Activated effector memory CD4-positive, alpha-beta T cell treated with anti-CD3 and anti-CD28 coated beads, Interleukin-2, amount 50 U/mL, for 16 hours (primary cell): ENCODE results near the gene CD300LD.
"Not testable (repeated sequence)": the region's sequence is repeated elsewhere in the genome, so short reads cannot be mapped to it uniquely, and the experiment has no call there.

Experiments
- DNase-seq: peaks from one replicate; pipeline ENCODE4 v3.0.0-alpha.2; 2020

Gene CD300LD

DNA sequence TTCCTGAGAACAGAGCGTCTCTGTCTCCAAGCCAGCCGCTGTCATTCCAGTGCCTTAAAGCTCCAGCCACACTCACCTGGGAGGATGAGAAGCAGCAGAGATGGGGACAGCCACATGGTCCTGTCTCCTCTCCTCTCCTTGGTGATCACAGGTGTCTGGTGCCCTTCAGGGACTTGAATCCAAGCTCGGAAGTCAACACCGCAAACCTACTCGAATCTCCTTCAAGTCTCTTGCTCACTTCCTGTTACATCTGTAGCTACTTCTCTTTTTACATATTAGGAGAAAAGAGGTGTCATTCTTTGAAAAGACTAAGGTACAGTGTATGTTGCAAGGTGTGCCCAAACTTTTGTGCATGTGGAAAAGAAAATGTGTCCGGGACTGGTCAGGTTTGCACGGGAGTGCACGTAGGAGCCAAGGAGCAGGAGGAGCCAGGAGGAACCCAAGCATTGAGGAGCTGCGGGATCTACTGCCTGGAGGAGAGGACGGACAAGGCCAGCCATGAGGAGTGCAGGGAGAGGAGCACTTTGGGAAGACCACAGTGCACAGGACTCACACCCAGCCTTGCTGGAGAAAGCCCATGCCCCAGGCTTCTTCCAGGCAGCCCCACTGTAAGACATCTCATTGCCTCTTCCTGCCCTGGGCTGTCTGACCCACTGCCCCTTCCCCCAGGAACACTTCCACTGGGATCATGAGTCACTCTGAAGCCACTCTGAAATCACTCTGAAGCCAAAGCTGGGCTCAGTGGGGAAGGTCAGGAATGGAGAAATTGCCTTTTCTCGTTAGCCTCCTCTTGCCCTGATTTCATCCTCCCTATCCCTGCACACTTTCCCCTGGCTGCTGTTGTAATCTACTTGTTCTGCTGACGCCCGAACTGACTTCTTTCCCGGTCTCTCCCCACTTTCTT is at the start of gene CD300LD:
TSS of gene CD300LD (minus strand) at position 197 of the 904 bp plus-strand sequence. CDS start at position 116, 81 bp downstream.
- no peak for DNase-seq

DNA sequence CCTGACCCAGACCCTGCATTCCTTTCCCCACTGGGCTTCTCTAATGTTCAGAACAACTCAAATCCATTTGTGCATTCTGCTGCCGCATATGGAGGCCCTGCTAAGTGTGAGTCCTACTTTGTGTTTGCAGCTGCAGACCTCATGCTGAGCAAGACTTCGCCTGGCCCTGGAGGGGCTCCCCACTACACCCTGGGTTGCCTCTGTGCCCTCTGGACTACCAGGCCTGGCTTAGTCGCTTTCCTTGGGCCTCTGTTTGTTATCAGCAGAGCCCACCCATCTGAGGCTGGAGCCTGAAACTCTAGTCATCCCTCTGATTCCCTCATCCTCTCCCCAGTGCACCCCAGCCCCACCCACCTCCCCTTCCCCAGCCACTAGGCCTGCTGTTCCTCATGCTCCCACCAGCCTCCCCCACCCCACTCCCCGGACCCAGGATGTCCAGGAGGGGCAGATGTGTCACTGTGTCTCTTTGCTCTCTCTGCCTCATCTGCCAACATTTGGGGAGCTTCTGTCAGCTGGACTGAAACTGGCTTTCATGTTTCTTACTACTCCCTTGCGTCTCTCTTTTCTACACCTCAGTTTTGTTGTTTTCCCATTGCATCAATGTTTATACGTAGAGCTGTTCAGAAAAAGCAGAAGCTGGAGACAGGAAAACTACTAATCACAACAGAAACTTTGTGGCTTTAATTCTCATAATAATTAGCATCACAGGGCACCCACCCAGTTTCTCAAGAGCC is 49.3 kb upstream of the CD300LD start:
- DNase-seq: no peak

DNA sequence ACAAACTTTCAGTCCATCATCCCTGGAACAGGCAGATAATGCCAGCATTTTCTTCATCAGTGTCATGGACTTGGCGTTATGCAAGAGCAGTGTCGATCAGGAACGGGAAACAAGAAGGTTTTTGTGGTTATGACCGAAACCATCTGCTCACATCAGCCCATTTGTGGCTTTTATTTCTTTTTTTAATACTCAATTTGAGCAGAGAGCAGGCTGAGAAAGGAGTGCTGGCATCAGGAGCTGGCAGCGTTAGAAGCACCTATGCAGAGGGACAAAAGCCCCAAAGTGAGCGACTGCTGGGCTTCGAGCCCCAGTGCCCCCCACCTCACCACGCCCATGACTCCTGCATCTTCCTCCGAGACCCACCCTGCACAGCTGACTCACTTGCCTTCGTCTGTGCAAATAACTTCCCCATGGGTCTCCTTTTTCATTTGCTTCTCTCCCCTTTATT is 47.6 kb upstream of the CD300LD start:
- DNase-seq: no peak

DNA sequence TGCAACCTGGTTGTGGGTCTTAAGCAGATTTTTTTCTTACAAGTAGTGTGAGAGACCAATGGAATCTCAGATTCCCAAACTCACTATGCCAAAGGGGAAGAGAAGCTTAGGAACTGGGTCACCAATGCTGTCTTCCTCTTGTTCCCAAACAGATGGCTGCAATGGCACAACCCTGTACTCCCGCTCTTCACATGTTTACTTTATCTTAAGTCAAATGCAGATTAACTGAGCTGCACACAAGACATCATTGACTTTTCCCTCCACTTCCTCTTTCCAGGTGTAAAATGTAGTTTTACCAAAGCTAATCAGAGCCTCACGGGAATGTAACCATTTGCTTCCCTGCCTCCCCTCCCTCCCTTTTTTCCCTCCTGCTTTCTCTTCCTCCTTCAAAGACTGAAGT is 45.8 kb upstream of the CD300LD start:
- DNase-seq: no peak

DNA sequence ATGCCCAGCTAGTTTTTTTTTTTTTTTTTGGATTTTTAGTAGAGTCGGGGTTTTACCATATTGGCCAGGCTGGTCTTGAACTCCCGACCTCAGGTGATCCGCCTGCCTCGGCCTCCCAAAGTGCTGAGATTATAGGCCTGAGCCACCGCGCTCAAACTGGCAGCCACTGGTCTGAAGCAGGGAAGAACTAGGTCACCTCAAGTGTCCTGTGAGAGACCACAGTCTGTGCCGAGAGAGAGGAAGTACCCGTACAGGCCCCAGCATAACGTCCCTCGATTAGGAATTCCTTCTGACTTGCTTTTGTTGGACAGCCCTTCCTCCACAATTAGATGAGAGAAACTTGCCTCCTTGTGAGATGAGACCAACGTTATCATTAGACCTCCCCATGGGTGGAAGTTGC is 45.2 kb upstream of the CD300LD start:
- DNase-seq: no peak

DNA sequence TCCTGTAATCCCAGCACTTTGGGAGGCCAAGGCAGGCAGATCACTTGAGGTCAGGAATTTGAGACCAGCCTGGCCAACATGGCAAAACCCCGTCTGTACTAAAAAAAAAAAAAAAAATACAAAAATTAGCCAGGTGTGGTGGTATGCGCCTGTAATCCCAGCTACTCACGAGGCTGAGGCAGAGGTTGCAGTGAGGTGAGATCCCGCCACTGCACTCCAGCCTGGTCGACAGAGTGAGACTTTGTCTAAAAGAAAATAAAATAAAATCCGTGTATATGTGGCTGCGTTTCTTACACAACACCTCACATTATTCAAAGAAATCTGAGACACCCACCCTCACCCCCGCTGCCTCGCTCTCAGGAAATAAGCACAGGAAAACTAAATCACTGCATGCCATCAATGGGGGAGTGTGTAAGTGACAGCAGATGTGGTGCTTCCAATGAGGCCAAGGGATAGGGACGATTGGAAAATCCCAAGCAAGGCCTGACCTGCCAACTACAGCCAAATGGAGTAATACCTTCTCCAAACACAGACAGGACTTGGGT is 44.5 kb upstream of the CD300LD start:
- not testable (repeated sequence) for DNase-seq

DNA sequence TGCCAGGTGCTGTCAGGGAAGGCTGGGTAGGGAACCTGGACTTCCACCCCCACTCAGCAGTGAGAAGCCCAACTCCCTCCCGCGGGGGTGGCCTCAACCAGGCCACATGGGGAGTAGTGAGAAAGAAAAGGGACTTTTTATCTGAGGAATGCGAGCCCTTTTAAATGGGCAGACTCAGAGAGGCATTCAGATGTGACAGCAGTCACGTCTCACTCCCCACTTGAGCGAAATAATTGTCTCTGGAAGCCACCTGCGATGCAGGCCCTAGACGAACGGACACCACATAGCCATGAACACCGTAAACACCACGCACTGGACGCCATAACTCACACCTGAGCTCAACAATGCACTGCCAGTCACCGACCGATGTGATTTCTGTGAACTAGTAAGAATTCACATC is 43.3 kb upstream of the CD300LD start:
- no peak for DNase-seq

DNA sequence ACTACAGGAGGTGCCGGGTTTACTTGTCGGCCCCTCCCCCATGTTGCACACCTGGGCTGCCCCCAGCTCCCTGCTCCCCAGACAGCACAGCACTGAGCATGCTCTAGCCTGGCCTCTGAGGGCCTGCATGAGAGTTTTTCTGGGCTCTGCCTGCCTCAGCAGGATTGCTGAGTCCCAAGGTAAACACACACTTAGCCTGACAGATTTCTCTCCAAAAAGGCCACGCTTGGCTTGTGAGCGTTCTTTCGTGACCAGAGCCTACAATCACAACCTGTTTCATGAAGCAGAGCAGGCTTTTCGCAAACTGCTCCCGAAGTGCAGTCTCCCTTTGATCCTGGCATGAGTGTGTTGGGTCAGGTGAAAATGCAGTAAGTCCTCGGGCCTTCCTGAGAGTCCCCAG is 41.2 kb upstream of the CD300LD start:
- no peak for DNase-seq

DNA sequence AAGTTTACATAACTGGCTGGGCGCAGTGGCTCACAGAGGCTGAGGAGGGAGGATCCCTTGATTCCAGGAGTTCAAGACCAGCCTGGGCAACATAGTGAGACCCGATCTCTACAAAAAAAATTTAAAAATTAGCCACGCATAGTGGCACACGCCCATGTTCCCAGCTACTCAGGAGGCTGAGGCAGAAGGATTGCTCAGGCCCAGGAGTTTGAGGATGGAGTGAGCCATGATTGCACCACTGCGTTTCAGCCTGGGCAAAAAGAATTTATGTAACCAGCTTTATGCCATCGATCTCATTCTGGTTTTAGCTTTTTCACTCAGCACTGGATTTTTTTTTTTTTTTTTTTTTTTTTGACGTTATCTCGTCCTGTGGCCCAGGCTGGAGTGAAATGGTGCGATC is 40.5 kb upstream of the CD300LD start:
- DNase-seq: no peak

DNA sequence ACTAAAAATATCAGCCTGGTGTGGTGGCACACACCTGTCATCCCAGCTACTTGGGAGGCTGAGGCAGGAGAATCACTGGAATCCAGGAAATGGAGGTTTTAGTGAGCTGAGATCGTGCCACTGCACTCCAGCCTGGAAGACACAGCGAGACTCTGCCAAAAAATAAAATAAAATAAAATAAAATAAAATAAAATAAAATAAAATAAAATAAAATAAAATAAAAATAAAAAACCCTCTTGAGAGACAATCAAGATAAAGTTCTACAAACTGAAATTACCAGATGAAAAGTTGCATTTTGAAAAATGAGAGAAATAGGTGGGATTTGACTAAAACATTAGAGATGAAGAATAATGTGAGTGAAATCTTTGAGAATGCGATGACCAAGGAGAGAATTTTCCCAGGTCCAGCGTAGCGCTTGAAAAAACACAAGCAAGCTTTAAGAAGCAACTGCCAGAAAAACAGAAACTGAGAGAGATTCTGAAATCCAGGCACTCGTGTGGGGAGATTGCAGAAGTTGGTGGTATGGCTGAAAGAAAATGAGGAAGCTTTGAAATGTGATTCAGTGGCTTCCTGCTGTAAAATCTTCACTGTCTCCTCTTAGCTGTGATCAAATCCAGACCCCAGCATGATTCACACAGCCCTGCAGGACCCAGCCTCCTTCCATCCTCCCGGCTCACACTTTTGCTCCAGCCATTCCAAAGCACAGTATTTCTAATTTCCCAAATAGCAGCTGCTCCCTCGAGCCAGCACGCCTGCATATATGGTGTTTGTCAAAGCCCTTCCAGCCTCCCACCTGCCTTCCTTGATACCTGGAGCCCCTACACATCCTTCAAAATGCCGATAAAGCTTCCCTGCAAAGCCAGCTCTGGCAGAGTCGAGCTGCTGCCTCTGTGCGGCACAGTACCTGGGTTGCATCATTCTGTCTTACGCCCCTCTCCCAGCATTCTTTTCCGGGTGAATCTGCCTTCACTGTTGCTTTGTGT is 39.7 kb upstream of the CD300LD start:
- DNase-seq: no peak

DNA sequence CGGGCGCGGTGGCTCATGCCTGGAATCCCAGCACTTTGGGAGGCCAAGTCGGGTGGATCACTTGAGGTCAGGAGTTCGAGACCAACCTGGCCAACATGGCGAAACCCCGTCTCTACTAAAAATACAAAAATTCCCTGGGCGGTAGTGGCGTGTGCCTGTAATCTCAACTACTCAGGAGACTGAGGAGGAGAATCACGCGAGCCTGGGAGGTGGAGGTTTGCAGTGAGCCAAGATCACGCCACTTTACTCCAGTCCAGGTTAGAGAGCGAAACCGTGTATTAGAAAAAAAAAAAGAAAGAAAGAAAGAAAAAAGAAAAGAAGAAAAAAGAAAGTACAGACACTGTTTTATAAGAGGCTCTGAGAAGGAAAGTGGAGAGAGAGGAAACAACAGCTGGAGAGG is 38.2 kb upstream of the CD300LD start:
- not testable (repeated sequence) for DNase-seq

DNA sequence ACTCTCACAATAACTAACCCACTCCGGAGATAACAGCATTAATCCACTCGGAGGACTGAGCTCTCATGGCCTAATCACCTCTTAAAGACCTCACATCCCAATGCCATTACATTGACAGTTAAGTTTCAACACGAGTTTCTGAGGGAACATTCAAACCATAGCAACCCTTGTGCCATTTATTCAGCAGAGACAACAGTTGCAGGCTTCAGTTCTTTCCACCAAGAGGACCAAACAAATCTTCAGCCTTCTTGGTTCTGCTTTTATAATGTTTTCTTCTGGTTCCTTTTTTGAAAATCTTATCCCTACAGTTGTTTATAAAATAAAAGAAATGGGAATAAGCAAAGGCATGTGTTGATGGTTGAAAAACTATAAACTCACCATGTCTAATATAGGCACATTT is 33.6 kb upstream of the CD300LD start:
- no peak for DNase-seq

DNA sequence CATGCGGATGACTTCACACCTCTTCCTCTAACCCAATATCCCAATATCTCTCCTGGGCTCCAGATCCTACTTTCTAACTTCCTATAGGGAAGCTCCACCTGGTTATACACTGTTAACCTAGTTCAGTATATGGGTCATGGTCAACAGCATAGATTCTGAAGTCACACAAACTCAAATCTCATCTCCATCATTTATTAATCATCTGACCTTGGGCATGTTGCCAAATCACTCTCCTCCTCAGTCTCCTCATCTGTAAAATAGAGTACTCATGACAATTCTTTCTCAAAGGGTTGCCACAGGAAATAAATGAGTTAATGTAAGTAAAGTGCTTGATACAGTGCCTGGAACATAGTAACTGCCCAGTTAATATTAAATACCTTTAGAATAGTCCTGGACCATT is 32.0 kb upstream of the CD300LD start:
- DNase-seq: no peak

DNA sequence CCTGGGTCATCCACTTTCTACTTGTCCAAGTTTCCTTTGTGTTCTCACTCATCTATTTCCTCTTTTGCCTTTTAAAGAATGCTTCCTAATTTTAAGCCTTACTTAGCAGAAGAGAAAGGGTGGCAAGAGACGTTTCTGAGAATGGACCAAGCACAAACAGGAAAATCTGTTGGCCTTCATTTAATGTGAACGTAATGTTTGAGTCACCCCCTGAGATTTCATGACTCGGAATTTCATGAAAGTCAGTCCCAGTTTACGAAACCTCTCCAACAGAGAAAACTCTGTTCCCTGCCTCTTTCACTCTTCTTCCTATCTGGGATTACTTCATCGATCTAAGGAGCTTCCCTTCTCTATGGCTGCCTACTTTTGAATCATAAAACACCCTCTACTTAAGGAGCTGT is 31.6 kb upstream of the CD300LD start, which contains the start of gene CD300E:
TSS of gene CD300E (minus strand) at position 46 of the 401 bp plus-strand sequence. CDS start 117 bp downstream, outside the sequence.
- no peak for DNase-seq

DNA sequence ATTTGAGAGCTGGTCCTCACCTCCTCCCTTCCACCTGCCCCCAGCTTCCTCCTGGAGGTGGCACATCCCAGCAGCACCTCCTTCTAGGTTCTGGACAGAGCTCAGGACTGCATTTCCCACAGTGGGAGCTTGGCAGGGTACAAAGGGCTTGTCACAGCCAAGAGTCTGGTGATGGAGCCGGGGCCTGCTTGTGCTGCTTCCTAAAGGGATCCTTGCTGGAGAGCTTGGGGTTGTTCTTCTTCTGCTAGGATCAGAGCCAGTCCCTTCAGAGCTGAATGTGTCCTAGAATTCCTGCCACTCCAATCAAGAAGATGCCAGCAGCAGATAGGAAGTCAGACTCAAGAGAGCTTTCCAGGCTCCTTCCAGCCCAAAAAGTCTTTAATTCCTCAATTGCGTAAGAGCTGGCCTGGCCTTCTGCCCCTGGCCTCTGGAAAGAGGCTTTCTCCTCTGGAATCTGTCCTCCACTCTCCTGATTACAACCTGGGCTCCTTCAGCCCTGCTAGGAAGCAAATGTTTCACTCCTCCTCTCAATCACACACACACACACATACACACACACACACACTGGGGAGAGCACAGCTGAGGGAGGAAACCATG is 27.1 kb upstream of the CD300LD start:
- DNase-seq: no peak

DNA sequence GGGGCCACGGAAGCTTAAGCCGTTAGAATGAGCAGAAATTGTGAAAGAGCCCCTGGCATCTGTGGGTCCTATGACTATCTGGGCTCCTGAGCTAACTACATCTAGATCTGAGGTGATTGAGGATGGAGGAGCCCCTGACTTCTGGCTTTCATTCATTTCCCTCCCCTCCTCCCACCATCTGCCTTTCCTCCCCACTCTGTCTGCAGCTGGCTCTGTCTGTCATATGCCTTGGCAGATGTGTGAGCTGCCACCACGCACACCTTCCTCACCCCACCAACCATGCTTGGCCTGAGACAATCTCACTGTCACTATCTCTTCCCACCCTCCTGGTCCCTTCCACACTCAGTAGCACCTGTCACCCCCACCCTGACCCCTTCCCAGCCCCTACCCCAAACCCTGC is 26.4 kb upstream of the CD300LD start:
- no peak for DNase-seq

DNA sequence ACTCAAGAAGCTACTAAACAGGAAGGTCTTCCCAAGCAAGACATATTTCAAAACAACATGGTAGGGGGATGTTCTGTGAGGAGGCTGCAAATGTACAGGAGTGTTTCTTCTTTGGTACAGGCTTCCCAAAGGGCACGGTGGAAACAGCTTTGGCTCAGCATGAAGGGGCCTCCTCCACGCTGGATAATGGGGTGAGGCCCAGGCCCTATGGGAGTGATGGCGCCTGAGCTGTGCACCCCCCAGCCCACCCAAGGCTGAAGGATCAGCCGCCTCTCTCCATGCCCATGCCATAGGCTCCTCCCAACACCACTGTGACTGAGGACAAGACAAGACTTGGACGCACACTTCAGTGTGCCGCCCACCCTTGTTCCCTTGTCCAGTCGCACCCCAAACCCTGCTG is 24.6 kb upstream of the CD300LD start:
- DNase-seq: no peak

DNA sequence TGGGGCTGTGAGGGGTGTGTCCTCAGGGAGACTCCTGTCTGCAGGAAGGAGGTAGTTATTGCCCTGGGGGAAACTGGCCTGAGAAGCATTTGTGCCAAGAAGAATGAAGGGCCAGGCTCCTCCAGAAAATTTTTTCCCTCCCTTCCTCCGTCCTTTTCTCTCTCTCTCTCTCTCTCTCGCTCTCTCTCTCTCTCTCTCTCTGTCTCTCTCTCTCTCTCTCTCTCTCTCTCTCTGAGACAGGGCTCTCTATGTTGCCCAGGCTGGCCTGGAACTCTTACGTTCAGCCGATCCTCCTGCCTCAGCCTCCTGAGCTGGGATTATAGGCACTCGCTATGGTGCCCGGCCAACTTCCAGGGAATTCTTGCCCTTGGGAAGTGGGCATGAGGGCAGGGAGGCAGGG is 20.0 kb upstream of the CD300LD start:
- no peak for DNase-seq

DNA sequence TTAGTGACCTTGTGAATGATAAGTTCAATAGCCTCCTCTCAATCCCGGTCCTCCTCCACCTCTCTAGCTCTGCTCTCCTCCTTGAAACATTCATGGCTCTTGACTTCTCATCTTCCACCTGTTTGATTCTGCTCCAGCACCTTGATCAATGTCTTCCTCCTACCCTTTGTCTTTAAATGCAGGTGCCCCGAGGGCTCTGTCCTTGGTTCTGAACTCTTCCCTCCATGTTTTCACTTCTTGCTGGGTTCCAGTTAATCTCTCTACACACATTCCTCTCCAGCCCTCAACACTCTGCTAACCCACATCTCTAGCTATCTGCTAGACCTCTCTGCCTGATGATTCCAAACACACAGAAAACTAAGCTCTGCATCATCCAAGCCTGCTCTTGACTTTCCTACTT is 18.0 kb upstream of the CD300LD start:
- DNase-seq: no peak

DNA sequence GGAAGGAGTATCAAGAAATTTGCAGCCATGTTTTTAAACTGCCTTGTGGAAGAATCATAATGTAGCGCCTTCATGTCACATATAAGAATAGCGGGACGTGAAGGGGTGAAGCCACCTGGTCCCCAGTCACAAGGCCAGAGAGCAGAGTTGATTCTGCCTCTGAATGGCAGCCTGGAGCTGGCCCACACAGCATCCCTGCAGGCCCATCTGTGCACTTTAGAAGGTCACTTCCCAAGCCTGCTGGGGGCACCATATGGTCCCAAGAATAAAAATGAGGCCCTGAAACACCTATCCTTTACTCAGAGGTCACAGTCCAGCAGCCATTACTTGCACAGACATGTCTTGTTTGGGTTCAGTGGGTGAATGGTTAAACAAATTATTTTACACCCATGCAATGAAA is 16.4 kb upstream of the CD300LD start:
- no peak for DNase-seq

DNA sequence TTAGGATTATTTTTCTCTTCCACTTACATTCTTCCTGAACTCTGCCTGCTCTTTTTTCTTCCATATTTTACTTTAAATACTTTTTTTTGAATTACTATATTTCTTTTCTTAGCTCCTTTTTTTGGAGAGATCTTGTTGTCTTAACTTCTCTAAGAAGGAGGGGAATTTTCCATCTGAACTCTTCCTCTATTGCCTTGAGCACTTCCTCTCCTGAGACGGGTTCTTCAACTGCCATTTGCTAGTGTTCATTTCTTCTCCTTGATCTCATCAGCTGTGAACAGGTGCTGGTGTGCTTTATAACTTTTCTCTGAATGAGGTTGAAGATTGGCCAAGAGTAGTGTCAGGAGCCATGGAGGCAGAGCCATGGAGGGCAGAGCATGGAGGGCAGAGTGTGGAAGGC is 15.1 kb upstream of the CD300LD start:
- DNase-seq: no peak

DNA sequence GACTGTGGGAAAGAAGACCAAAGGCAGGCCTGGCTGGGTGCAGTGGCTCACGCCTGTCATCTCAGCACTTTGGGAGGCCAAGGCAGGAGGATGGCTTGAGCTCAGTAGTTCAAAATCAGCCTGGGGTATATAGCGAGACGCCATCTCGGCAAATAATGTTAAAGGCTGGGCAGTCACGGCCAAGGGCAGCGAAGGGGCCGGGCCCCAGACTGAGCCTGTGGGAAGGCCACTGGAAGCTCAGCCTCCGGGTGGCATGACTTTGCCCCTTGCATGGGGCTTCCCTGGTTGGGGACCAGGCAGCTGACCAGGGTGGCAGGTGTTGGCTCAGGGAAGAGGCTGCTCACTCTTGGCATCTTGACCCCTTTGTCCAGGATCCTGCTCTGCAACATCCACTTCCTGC is 14.0 kb upstream of the CD300LD start:
- no peak for DNase-seq
